AG09319 (cell line): ENCODE measurements around the gene SBF2.

Source experiments
- DNase-seq: peaks from one replicate; pipeline ENCODE4 v3.0.0-alpha.2; 2010; ENCODE audit warnings: low read depth; ENCODE audit errors: extremely low read depth
- CTCF ChIP-seq: IDR thresholded peaks from 2 replicates; pipeline ENCODE4 v1.5.1; 2011; ENCODE audit warnings: low read depth, mild to moderate bottlenecking, inconsistent platforms, low read length, moderate library complexity

The SBF2 gene

DNA sequence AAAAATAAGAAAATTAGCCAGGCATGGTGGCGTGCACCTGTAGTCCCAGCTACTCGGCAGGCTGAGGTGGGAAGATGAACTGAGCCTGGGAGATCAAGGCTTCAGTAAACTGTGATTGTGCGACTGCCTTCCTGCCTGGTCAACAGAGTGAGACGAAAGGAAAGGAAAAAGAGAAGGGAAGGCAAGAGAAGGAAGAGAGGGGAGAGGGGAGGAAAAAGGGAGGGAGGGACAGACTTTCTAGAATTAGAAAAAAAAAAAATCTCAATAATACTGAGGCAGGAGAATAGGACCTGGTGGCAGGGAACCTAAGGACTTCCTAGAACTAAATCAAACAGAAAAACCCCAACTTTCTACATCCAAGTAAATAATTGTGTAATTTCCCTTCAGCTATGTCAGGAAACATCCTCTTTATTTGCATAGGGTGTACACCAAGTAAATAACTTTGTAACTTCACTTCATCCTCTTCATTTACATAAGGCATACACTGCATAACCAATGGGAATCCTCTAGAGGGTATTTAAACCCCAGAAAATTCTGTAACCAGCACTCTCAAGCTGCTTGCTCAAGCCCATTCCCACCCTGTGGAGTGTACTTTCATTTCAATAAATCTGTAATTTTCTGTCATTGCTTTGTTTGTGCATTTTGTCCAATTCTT, 8.7 kb downstream of the SBF2 start:
- no peak for TF ChIP-seq CTCF
- DNase-seq, result no peak

GRCh38 chr11:10283991-10284390, 10.0 kb downstream of the SBF2 start:
- no peak for TF ChIP-seq CTCF
- DNase-seq, result no peak

GRCh38 chr11:10282117-10282516, 11.9 kb downstream of the SBF2 start:
- DNase-seq, result no peak
- no peak for TF ChIP-seq CTCF

GRCh38 chr11:10275714-10276113, 18.3 kb downstream of the SBF2 start:
- no peak for DNase-seq
- TF ChIP-seq CTCF, result no peak

GRCh38 chr11:10274726-10275125, 19.3 kb downstream of the SBF2 start:
- no peak for DNase-seq
- TF ChIP-seq CTCF, result no peak

- no peak for TF ChIP-seq CTCF
- DNase-seq, result no peak
Observed at GRCh38 chr11:10273738-10274137, 20.3 kb downstream of the SBF2 start.

GRCh38 chr11:10272132-10272531, 21.9 kb downstream of the SBF2 start:
- no peak for DNase-seq
- TF ChIP-seq CTCF, result no peak
